SKM-1 (cell line): ENCODE data around the gene TP53.
A peak's percentile ranks its signal among the peaks of the same experiment; 100 is the strongest.

ENCODE experiments used
- DNase-seq: peaks from one replicate; lab custom pipeline; 2025; ENCODE audit not compliant: unreplicated experiment; lab: John Stamatoyannopoulos, UW

TP53 gene

DNA sequence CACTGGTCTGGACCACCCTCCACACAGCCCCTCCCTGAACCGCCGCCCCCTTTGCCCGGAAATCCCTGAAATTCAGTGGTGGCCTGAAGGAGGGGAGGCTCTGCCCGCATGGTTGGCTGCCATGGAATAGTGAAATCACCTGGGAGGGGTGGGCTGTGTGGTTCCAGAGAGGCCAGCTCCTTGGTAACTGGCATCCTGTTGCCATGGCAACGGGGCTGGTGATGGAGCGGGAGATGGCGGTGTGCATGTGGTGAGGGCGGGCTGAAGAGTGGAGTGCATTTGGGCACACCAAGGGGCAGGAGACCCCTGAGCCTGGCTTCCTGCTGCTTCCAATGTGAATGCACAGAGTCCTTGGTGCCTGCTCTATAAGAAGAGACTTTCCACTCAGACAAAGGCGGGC, 20.2 kb upstream of the TP53 start:
- no peak for DNase-seq

DNA sequence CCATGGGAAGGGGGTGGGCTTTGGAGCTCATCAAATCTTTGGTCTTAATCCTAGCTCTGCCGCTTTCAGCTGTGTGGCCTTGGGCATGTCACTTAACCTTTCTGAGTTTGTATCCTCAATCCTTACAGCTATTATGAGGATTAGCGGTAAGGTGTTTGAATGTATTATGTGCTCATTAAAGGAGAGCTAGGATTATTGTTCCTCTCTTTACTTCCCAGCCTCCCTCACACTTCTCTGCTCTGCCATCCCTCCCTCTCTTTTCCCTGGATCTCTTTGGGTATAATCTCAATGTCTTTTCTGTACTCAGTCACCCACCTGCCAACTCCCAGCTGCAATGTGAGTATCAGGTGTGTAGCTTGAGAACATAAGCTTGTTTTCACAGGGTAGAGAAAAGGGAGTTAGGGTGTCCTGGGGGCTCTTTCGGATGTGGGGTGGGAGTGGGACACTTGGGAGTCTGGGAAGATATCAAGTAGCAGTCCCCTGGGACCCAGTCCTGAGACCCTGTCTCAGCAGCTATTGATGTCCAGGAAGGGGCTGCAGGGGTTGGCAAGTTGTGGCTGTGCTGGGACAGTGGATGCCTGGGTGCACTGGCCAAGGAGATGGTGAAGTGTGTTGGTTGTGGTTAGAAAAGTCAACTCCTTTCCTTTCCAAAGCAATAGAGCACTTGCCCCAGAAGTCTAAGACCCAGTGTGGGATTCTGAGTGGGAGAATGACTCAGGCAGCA, 19.5 kb upstream of the TP53 start:
- no peak for DNase-seq

DNA sequence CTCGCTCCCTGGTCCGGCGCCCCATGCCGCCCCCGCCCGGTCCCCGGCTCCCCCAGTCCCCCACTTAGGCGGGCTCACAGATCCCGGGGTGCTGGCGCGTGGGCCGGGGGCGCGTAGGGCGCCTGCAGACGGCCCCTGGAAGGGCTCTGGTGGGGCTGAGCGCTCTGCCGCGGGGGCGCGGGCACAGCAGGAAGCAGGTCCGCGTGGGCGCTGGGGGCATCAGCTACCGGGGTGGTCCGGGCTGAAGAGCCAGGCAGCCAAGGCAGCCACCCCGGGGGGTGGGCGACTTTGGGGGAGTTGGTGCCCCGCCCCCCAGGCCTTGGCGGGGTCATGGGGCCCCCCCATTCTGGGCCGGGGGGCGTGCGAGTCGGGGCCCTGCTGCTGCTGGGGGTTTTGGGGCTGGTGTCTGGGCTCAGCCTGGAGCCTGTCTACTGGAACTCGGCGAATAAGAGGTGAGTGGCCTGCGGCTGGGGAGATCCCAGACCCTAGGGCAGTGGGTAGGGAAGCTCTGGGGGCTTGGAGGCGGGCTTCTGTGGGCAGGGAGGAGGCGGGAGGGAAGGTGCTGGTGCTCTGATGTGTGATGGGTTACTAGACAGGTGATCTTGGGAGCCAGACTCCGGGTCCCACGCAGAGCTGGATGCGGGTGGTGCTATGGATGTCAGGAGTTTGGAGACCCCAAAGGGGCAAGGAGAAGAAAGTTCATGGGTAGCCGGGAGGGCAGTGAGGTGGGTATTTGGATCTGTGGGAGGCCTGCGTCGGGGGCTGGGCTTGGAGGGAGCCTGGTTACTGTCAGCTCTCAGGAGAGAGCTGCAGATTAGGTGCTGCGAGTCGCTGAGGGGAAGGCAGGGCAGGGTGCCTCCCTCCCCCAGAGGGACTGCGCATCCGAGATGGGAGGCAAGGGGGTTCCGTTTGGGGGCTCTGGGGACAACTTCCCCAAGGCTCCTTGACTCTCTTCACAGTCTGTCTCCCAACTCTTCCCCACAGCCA, 18.3 kb upstream of the TP53 start:
- no peak for DNase-seq

DNA sequence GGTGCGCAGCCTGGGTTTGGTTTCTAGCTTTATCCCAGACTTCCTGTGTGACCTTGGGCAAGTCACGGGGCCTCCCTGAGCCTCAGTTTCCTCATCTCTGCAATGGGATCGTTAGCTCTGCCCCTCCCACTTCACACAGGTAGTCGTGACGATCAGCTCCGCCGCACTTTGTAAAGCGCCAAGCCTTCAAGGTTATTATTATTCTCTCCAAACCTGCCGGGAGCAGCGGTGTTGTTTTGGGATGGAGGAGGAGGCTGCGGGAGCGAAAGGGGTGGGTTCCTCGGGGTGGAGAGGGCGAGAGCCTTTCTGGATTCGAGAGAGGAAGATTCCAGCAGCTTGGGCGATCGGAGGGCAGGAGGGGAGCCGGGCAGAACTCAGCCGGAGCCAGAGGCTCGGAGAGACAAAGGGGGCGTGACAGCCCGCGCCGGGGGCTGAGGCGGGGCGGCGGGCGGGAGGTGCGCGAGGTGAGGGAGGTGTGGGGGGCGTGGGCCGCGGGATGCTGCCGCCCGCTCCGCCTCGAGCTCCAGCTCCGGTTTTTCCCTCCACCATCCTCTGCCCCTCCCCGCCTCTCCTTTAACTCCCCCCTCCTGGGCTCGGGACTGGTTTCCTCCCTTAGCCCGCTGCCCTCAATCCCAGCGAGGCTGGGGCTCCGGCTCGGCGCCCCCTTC, 17.4 kb upstream of the TP53 start, which contains the start of gene EFNB3:
TSS of gene EFNB3 (plus strand) at position 602 of the 668 bp plus-strand sequence. CDS start 397 bp downstream, outside the sequence.
- no peak for DNase-seq

DNA sequence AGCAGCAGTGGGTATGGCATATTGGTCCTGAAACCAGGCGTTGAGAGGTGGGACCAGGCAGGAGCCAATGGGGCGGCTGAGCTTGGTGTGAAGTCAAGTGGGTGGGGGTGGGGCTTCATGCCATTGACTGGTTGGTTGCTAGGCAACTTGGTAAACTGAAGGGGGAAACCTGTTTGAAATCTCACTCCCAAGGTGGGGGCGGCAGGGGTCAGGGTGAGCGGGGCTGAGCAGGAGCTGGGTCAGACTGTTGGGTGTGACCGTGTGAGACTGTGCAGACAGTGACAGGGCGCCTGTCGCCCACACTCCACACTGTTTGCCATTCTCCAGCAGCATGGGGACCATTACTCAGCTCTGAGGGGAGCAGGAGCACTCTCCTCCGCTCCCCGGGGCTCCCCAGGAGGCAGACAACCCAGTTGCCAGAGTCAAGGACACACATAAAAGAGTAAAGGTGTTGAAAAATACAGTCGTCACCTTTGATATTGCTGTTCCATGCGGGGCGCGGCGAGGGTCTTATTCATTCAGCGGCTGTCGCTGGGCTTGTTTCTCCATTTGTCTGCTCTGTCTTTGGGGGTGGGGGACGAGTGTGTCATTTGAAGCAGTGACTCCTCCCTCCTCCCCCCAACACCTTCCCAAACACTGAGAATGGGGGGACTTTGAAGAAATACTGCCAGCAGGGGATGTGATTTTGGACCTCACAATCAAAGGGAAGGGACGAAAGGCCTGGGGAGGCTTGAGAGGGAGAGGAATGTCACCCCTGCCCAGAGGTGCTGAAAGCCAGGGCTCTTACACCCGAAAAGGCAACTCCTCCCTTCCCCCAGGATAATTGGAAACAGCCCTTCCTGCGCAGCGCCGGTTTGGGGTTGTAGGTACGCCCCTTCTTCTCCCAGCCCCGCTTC, 16.5 kb upstream of the TP53 start:
- no peak for DNase-seq

DNA sequence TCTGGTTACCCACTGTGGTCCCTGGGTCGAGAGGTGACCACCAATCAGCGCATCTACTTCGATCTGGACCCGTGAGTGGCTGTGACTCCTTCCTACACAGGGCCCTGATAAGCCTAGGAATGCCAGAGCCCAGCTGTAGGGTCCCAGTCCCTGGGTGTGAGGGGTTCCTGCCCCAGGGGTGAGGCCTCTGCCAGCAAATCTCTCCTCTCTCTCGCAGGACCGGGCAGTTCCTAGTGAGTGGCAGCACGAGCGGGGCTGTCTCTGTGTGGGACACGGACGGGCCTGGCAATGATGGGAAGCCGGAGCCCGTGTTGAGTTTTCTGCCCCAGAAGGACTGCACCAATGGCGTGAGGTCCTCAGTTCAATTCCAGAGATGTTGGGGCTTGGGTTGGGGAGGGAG, 15.5 kb upstream of the TP53 start:
- DNase-seq = no peak

DNA sequence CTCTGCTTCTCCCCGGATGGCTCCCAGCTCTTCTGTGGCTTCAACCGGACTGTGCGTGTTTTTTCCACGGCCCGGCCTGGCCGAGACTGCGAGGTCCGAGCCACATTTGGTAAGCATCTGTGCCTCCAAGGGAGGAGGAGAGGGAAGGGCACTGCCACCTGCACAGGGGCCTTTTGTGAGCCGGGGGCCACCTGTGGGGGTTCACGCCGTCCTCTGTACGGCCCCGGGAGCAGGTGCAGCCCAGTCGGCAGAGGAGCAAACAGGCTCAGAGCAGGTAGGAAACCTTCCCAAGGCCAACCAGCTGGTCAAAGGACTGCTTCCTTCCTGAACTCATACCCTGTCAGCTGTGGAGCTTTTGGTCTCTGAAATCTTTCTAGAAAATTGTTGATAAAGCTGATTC, 14.4 kb upstream of the TP53 start:
- no peak for DNase-seq

DNA sequence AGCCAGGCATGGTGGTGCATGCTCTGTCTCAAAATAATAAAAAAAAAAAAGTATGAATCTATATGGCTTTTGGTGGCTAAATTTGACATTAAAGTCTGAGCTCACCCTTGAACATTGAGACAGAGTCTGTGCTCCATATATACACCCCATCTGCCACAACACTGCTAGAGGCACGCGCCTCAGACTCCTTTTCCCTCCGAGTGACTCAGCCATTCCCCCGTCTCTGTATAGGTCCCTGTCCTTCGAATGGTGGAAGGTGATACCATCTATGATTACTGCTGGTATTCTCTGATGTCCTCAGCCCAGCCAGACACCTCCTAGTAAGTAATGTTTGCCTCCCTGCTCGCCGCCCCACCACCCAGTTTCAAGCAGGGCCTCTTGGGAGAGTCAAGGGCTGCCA, 13.2 kb upstream of the TP53 start:
- DNase-seq = no peak

DNA sequence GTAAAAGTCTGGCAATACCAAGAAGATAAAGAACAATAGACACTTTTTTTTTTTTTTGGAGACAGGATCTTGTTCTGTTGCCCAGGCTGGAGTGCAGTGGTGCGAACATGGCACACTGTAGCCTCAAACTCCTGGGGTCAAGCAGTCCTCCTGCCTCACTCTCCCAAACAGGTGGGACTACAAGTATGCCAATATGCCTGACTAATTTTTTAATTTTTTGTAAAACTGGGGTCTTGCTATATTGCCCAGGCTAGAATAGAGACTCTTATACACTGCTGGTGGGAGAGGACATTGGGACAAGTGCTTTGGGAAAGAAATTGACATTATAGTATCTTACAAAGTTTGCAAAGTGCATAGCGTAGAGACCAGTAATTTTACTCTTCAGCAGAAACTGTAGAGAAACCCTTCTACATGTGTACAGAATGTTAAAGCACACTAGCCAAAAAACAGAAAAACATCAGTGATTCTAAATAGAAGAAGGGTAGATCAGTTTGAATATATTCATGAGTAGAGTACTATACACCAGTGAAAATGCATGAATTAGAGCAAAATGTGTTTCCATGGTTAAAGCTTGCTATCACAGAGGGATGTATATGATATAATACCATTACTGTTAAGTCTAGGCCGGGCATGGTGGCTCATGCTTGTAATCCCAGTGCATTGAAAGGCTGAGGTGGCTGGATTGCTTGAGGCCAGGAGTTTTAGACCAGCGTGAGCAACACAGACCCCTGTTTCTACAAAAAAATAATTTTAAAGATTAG, 10.7 kb upstream of the TP53 start:
- DNase-seq = no peak

DNA sequence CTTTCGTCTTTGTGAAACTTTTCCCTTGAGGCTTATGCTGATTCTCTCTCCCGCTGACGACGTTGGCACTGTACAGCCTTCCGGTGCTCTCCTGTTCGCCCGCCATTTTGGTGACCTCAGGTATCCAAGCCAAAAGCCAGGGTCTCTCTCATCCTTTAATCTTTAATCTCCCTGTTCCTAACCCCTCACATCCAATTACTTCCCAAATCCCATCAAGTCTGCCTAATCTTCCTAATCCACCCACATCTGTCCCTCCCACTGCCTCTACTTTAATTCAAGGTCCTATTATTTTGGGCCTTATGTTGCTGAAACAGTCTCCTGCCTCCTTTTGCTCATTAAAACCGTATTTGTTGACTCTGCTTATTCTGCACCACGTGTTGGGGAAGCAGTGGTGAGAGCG, 8.3 kb upstream of the TP53 start:
- no peak for DNase-seq

DNA sequence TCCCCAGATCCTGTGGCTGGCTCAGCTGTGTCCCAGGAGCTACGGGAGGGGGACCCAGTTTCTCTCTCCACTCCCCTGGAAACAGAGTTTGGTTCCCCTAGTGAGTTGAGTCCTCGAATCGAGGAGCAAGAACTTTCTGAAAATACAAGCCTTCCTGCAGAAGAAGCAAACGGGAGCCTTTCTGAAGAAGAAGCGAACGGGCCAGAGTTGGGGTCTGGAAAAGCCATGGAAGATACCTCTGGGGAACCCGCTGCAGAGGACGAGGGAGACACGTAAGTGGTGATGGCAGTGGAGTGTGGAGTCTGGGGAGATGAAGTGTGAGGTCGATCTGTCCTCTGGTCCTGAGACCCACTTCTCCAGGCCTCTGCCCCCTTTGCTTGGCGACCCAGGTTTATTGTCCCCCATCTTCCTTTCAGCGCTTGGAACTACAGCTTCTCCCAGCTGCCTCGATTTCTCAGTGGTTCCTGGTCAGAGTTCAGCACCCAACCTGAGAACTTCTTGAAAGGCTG, 1.6 kb upstream of the TP53 start:
- no peak for DNase-seq

DNA sequence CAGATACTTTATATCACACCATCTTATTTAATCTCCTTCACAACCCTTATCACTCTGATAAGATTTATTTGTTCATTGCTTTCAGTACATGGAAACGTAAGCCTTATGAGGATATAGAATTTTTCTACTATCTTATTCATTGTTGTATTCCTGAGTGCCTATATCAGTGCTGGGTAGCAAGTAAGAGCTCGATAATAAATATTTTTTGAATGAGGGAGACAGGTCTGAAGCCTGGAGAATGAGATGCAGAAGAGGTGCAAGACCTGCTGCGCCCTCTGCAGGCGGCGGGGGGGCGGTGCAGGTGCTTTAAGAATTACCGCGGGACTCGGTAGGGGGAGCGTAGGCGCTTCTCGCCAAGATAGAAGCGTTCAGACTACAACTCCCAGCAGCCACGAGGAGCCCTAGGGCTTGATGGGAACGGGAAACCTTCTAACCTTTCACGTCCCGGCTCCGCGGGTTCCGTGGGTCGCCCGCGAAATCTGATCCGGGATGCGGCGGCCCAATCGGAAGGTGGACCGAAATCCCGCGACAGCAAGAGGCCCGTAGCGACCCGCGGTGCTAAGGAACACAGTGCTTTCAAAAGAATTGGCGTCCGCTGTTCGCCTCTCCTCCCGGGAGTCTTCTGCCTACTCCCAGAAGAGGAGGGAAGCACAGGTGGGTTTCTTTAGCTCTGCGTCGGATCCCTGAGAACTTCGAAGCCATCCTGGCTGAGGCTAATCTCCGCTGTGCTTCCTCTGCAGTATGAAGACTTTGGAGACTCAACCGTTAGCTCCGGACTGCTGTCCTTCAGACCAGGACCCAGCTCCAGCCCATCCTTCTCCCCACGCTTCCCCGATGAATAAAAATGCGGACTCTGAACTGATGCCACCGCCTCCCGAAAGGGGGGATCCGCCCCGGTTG, 868 bp upstream of the TP53 start, which contains the start of gene WRAP53:
TSS of gene WRAP53 (plus strand) at position 570 of the 900 bp plus-strand sequence. CDS start at position 742, 172 bp downstream.
- peak; percentile 64 for DNase-seq

DNA sequence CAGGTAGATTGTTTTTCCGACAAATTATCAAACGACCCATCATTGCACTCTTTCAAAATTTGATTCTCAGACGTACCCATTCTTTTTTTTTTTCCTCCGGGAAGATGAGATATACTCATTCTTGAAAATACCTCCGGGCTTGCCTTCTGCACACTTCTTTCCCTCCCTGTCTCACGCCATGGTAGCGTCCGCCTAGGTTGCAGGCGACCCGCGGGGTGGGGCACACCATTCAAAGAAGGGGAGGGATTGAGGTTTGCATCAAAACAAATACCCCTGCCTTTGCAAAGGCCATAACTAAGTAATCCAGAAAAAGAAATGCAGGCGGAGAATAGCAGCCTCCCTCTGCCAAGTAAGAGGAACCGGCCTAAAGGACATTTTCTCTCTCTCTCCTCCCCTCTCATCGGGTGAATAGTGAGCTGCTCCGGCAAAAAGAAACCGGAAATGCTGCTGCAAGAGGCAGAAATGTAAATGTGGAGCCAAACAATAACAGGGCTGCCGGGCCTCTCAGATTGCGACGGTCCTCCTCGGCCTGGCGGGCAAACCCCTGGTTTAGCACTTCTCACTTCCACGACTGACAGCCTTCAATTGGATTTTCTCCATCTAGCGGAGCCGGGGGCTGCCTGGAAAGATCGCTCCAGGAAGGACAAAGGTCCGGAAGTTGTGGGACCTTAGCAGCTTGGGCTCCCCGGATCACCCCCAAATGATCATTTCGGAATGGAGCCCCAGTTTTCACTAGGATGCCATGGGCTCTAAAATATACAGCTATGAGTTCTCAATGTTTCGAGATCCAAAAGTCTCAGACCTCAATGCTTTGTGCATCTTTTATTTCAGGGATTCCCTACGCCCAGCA, 843 bp downstream of the TP53 start:
- no peak for DNase-seq

DNA sequence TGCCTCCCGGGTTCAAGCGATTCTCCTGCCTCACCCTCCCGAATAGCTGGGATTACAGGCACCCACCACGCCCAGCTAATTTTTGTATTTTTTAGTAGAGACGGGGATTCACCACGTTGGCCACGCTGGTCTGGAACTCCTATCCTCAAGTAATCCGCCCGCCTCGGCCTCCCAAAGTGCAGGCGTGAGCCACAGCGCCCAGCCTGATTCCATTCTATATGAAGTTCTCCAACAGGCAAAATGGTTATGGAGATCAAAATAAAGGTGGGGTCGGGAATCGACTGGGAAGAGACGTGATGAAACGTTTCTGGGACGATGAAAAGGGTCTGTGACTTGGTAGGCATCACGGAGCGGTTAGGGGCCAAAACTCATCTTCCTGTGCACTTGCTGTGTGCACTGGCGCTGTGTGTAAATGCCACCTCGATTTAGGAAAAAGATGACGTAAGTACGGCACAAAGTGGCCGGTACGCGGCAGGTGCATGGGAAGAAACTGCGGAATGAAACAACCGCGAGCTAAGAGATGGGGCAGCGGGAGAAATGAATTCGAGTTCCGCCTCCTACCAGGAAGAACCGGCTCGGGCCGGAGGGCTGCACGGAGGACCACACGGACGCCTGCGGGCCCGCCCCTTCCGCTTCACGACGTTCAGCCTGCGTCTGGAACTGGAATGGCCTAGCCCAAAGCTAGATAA, 1.6 kb downstream of the TP53 start:
- DNase-seq = peak; percentile 34

DNA sequence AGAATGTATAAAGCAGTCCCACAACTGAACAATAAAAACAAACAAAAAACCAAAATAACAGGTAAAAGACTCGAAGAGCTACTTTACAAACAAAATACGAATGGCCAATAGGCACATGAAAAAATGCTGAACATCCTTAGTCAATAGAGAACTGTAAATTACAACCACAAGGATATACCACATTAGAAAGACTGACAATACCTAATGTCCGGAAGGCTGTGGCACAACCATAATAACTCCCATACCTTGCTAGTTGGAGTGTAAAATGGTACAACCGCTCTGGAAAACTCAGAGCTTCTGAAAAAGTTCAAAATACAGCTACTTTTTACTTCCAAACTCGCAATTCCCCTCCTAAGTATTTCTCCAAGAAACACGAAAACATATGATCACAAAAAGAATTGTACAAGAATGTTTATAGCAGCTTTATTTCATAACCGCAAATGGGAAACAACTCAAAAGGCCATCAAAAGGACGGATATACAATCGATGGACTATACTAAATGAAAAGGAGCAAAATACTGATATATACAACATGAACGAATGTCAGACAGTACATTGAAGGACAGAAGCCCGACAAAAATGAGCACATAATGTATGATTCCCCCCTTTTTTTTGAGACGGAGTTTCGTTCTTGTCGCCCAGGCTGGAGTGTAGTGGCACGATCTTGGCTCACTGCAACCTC, 2.3 kb downstream of the TP53 start:
- no peak for DNase-seq

DNA sequence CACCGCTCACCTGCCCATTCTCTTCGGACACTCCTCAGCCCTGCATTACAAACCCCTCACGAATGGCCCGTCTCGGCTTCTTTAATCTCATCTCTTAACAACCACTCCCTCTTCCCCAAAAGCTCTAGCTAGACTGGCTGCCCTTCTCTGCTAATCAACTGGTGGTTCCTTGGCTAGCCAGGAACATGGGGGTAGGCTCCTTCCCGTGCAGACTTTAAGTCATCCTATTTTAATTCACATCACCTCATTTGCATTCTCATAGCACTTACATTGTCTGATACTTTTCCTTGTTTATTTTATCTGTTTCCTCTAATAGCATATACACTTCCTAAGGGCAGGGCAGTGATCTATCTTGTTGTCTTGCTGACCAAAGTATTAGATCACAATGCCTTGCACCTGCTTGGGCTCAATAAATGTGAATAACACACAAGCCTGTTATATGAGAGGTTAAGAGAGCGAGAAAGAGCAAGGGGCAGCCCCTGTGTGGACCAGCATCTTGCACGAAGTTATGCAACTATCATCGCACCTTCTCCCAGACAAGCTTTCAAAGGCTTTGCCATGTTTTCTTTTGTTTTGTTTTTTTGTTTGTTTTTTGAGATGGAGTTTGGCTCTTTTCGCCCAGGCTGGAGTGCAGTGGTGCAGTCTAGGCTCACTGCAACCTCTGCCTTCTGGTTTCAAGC, 9.8 kb downstream of the TP53 start:
- DNase-seq = no peak
